GM12892 (cell line): ENCODE results near the gene CRTC3.

Experiments used
- POLR2A ChIP-seq: IDR thresholded peaks from 2 replicates; pipeline ENCODE4 v1.6.1; 2011; ENCODE audit warnings: low read depth, low read length, control low read depth
- POLR2AphosphoS5 ChIP-seq: IDR thresholded peaks from 2 replicates; pipeline ENCODE4 v1.6.1; 2011; ENCODE audit warnings: low read depth, low read length, control low read depth
- TAF1 ChIP-seq: IDR thresholded peaks from 2 replicates; pipeline ENCODE4 v1.6.1; 2011; ENCODE audit warnings: low read depth, mild to moderate bottlenecking, control low read depth, low read length, borderline replicate concordance

DNA sequence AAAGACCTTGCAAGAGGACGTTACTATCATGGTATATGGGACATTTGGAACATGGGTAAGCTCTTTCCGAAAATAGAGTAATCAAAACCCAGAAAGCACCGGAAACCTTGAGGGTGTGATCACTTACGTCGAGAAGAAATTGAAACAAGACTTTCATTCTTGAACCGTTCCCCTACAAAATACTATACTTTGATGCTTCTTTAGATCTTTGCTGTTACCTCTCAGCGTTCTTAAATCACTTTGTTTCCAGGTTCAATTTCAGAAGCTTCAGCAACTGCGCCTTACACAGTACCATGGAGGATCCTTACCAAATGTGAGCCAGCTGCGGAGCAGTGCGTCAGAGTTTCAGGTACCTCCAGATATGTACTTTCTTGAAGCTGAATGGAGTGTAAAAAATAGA lies 10.1 kb downstream of the CRTC3 start:
- TF ChIP-seq TAF1 (no peak), POLR2AphosphoS5 (no peak), POLR2A (no peak)
